COLO668 (cell line): ENCODE measurements around the gene IQGAP1.
"Not testable (repeated sequence)": the region's sequence is repeated elsewhere in the genome, so short reads cannot be mapped to it uniquely, and the experiment has no call there.

Experiments used
- DNase-seq: peaks from one replicate; lab custom pipeline; 2025; ENCODE audit not compliant: unreplicated experiment; lab: John Stamatoyannopoulos, UW

The IQGAP1 gene

DNA sequence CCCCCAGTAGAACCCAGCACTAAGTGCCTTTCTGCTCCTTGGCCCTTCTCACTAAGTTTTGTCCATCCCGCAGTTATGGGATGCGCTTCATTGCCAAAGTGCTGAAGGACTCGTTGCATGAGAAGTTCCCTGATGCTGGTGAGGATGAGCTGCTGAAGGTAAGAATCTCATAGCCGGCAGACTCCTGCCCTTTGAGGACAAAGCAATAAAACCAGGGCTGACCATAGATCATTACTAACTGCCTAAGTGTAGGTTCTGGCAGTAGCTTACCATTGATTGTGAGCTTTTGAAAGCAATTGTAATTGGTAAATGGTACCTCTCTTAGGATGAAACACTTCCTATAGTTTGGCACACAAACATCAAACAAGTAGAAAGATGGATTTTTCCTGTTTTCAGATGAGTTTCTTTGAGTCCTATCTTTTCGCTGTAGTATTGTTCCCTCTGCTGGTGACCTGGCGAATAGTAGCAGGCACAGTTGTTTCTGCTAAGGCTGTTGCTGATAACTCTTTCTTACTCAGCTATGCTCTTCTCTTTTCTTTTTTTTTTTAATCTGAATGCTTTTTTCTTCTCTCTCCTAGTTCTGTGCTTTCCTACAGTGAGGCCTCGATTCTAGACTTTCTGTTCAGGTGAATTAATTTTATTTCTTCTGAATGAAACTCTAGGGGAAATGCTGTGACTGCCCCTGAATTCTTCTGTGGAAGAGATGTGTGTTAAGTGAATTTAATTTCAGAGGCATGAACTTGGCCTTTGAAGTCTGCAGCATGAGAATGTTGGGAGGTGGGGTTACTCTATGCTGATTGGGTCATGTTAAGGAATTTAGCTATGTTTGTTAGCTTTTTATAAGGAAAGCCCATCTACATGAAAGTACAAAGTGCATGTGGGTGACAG is 94.3 kb downstream of the IQGAP1 start:
- DNase-seq = peak; percentile 25

DNA sequence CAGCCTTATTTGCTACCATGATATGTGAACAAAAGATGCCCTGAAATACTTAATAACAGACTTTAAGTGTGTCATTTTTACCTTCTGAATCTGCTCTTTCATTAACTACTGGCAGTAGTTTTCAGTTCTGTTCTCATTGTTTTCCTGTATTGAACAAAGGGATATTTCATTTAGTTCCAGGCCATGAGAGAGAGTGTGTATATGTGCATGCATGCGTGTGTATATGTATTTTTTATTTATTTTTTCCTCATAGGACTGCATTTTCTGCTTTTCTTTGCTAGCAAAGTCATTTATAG is 94.9 kb downstream of the IQGAP1 start:
- DNase-seq = no peak

DNA sequence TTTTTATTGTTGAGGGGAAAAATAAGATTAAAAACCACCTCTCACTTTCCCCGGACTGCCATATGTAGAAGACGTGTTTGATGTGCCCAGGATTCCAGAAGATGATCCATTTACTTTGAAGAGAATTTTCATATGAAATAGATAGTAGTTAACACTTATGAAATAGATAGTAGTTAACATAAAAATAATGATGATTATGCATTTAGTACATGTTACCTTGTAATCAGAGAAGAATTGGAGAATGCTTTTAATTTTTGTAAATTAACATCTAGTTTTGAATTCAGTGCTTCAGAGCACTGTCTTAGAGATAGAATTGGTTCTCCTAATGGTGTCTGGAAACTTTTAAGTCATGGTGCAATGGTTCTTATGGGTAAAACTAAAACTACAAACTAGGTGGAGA is 95.6 kb downstream of the IQGAP1 start:
- DNase-seq = no peak

DNA sequence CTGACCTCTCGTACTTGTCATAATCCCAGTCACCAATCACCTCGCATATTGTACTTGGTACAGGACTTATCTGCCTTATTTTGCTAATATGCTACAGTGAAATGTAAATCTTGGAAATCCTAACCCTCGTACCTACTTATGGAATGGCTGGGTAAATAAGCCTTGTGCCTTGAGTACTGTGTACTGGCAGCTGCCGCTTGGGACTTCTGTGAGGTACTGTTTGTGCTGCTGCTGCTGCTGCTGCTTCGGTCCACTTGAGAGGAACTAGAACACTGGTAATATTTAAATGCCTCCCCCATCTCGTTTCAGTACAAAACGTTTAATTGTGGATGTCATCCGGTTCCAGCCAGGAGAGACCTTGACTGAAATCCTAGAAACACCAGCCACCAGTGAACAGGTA is 99.1 kb downstream of the IQGAP1 start:
- DNase-seq = no peak

DNA sequence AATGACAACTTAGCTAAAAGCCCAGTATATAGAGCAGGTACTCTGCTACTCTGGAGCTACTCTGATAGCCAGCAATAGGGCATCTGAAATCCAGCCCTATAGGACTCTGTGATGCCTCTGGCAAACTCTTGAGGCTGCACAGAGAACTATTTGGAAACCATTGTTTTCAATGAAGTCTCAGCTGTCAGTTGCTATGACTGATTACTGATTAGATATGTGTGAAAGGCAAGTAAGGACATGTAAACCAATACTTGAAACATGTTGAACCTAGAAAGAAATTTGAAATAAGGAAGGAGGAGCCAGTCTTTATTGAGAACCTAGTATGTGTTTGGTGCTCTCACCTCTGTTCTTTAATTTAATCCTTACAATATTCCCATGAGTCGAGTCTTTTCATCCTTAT is 101.5 kb downstream of the IQGAP1 start:
- no peak for DNase-seq

DNA sequence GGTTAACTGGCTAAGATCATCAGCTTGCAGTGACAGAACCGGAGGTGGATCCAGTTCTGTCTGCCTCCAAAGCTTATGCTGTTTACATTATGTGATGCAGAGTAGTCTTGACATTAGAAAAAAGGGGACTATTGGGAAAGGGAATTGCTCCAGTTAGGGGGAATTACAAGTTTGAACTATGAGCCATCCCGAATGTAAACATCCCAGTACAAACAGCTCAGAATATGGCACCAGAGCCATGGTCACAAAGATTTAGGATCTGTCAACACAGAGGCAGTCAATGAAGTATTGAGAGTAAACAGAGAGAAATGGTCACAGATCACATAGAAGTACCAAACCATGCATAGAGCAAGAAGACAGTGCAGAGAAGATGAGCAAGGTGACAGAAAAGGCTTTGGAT is 101.9 kb downstream of the IQGAP1 start:
- DNase-seq = no peak

DNA sequence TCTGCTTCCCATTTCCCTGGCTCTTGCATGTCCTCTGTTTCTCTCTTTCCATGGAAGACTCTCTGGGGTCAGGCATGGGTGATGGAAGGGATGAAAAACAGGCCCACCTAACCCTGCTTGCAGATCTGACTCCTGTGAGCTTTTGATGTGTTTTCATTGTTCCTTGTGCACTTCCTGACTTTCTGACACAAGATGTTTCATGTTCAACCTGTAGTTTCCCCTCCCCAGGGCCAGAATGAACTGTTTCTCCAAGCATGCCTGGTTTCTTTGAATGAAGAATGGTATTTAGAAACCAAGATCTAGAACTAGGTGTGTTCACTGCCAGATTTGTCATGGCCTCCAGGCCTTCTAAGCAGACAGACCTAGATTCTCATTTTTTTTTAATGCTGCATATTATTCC is 105.6 kb downstream of the IQGAP1 start:
- no peak for DNase-seq

DNA sequence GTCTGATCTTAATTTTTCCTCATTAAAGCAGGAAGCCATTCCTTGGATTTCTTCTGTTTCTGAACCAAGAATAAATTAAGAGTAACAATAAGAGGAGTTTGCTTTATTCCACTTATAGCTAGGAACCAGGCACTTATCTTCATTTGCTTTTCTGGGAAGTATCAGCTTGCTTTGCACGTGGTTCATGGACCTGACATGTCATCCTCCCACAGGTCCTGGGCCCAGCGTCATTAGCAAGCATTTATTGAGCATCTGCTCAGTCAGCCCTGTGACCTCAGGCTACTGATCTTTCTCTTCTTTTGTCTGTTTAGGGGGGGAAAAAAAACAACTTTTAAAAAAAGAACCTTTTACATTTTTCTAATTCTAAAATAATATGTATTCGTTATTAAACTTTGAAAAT is 107.0 kb downstream of the IQGAP1 start:
- no peak for DNase-seq

DNA sequence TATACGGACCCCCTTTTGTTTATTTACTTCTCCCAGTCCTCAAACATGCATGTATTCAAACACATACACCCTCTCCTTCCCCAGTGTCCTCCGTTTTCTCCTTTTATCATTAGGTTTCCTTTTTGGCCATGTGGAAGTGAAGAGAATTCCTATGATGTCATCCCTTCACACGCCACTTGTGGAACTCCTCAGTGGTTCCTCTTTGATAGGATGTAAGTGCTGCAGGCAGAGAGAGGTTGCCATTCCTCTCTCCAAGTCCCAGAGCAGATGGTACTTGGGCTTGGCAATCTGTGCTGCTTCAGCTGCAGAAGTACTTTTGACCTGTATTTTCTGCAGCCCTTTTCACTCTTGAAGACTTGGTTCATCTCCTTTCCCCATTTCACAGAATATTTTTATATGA is 108.7 kb downstream of the IQGAP1 start:
- DNase-seq = no peak

DNA sequence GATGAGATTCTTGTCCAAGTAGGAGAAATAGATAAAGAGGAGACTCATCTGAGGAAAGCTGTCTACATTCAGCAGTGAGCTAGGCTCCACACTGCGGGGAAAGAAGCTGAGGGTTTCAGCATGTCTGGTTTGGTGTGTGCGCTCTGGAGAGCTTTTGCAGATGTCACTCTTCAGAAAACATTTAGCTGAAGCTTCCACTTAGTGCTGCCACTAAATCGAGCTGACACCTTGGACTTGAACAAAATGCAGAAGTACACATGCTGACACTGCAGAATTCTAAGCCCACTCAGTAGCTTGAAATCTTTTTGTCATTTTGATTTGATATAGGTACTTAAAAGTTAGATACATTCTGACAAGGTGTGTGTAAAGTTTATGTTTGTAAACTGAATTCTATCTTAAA is 109.3 kb downstream of the IQGAP1 start:
- DNase-seq = no peak

DNA sequence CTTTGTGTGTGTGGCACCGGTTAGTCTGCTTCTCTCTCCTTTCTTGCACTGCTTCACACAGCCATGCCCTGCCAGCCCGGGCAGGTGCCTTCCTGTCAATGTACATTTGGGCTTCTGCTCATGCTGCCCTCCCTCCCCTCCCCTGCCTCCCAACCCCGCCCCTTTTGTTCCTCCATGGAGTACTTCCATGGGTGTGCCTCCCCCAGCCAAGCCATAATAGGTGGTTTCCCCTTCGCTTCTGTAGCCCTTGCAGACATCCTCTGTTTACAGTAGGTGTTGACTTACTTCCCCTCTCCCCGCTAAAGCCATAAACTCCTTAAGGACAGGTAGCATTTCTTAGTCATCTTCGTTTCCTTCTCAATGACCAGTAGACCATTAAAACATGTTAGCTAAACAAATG is 109.9 kb downstream of the IQGAP1 start:
- peak; percentile 23 for DNase-seq

DNA sequence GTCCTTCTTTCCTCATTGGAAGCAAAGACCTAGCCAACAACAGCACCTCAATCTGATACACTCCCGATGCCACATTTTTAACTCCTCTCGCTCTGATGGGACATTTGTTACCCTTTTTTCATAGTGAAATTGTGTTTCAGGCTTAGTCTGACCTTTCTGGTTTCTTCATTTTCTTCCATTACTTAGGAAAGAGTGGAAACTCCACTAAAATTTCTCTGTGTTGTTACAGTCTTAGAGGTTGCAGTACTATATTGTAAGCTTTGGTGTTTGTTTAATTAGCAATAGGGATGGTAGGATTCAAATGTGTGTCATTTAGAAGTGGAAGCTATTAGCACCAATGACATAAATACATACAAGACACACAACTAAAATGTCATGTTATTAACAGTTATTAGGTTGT is 112.1 kb downstream of the IQGAP1 start:
- DNase-seq = no peak

DNA sequence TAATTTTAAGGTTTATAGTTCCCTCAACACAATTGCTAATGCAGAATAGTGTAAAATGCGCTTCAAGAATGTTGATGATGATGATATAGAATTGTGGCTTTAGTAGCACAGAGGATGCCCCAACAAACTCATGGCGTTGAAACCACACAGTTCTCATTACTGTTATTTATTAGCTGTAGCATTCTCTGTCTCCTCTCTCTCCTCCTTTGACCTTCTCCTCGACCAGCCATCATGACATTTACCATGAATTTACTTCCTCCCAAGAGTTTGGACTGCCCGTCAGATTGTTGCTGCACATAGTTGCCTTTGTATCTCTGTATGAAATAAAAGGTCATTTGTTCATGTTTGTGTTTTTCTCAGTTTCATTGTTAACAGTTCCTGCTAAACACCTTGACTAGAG is 113.9 kb downstream of the IQGAP1 start:
- no peak for DNase-seq

DNA sequence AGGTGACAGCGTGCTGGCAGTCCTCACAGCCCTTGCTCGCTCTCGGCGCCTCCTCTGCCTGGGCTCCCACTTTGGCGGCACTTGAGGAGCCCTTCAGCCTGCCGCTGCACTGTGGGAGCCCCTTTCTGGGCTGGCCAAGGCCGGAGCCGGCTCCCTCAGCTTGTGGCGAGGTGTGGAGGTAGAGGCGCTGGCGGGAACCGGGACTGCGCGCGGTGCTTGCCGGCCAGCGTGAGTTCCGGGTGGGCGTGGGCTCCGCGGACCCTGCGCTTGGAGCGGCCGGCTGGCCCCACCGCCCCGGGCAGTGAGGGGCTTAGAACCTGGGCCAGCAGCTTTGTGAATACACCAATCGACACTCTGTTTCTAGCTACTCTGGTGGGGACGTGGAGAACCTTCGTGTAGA is 122.7 kb downstream of the IQGAP1 start:
- DNase-seq = not testable (repeated sequence)

DNA sequence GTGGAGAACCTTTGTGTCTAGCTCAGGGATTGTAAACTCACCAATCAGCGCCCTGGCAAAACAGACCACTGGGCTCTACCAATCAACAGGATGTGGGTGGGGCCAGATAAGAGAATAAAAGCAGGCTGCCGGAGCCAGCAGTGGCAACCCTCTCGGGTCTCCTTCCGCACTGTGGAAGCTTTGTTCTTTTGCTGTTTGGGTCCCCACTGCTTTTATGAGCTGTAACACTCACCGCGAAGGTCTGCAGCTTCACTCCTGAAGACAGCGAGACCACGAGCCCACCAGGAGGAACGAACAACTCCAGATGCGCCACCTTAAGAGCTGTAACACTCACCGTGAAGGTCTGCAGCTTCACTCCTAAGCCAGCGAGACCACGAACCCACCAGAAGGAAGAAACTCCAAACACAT is 123.2 kb downstream of the IQGAP1 start:
- not testable (repeated sequence) for DNase-seq

DNA sequence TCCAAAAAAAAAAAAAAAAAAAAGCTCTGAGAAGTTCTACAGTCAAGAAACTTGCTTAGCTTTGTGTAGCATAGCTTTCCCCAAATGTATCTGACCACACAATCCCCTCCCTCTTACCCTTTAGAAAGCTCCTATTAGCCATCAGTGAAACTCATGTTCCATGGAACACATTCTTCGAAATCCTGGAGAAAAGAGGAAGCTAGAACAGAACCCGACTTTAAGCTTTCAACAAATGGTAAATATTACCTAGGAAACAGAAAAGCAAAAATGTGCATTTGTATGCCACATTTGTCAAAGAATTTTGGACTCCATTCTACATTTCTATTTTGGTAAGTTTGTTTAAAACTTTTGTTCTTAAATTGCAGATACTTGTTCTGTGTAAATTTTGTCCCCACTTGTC is 124.2 kb downstream of the IQGAP1 start:
- no peak for DNase-seq

DNA sequence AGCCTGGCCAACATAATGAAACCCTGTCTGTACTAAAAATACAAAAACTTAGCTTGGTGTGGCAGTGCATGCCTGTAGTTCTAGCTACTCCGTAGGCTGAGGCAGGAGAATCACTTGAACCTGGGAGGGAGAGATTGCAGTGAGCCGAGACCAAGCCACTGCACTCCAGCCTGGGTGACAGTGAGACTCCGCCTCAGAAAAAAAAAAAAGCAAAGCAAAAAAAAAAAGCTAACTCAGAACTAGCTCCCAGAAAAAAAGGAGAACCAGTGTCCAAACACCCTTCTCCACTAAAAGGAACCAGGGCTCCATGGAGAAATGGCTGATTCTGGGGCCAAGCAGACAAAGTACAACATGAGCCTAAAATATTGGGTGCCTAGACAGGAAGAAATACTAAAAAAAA is 124.9 kb downstream of the IQGAP1 start:
- DNase-seq = no peak

DNA sequence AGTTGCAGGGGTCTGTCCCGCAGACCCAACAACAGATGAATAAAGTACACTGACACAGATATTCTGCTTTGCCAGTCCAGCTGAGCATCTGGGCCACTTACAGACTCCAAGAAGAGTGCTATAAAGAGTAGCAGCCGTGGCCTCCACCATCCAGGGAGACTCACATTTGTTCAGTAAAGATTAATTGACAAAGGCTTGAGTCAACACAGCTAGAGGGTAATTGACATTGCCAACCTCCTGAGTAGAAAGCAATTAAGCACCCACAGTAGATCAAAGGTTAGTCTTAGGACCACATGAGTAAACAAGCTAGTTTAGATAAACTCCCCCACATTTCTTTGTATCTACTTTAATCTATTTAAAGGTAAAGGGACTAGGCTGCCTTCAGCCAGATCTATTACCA is 125.4 kb downstream of the IQGAP1 start:
- DNase-seq = no peak

DNA sequence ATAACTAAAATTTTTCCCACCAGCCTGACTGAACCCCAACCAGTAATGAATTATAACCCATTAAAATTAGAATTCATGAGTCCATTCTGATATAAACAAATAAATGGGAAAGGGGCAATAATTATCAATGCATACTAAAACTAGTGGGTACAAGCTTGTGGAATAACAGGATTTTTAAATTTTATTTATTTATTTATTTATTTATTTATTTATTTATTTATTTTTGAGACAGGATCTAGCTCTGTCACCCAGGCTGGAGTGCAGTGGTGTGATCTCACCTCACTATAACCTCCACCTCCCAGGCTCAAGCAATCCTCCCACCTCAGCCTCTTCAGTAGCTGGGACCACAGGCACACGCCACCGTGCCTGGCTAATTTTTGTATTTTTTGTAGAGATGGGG is 125.9 kb downstream of the IQGAP1 start:
- DNase-seq = not testable (repeated sequence)

DNA sequence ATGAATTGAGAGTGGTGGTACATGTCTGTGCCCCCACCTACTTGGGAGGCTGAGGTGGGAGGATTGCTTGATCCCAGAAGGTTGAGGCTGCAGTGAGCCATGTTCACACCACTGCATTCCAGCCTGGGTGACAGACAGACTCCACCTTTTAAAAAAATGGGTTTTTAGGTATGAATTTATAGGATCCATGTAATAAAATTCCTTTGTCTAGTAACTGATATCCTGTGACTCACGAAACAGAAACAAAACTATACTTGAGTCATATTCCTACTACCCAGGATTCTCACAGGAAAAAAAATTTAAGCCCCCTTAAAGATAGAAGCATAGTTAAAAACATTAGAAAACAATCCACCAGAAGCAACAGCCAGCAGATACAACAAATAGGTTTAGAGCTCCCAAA is 131.6 kb downstream of the IQGAP1 start:
- no peak for DNase-seq

DNA sequence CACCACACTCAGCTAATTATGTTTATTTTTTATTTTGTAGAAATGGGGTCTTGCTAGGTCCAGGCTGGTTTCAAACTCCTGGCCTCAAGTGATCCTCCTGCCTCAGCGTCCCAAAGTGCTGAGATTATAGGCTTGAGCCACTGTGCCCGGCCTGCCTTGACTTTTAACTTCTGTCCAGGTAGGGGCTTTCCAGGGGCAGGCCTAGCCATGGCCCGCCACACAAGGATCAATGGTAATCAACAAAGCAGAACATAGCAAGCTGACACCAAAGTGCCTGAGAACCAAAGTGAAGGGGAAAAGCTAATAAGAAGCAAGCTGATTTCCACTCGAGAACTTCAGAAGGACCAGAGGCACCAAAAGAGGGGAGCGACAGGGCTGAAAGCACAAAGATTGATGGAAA is 132.3 kb downstream of the IQGAP1 start:
- DNase-seq = no peak

DNA sequence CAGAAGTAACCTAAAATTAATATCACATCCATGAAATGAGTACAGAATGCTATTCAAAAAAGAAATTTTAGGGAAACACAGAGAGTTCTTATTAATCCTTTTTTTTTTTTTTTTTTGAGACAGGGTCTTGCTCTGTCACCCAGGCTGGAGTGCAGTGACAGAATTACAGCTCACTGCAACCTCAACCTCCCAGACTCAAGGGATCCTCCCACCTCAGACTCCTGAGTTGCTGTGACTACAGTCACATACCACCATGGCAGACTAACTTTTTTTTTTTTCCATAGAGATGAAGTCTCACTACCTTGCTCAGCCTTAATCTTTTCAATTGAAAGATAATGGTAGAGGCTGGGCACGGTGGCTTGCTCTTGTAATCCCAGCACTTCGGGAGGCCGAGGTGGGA is 135.3 kb downstream of the IQGAP1 start:
- DNase-seq = no peak

DNA sequence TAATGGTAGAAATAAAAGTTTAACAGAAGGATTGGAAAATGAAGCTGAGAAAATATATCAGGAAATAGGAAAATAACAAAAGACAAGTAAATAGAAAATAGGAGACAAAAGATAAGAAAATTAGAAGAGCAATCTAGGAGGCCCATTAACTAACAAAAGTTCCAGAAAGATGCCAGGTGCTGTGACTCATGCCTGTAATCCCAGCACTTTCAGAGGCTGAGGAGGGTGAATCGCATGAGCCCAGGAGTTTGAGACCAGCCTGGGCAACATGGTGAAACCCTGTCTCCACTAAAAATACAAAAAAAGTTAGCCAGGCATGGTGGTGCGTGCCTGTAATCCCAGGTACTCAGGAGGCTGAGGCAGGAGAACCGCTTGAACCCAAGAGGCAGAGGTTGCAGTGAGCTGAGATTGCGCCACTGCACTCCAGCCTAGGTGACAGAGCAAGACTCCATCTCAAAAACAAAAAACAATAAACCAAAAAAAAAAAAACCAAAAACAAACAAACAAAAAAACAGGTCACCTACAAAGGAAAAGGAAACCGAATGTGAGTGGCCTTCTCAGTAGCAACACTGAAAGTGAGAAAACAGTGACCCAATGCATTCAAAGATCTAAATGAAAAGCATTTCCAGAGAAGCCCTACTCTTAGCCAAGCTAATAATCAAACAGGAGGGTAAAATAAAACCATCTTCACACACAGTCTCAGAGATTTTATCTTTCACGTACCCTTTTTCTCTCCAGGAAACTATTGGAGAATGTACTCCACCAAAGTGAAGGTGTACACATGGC is 136.2 kb downstream of the IQGAP1 start:
- not testable (repeated sequence) for DNase-seq
